Measurements from ENCODE around the gene RUNX1.

The RUNX1 gene

DNA sequence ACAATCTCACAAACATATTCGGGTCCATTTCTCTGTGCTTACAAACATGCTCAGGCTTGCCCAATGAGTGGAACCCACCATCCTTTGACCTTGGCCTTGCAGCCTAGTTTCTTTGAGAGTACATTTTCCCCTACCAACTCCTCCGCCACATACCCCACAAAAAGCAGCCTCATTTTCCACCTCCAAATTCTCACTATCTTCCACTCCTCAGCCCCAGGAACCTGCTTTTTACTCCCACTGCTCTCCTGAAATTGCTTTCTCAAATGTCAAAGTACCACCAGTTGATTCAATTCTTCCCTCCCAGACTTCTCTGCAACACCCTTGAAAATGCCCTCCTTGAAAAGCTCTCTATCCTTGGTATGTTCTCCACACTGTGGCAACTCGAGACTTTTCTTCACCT lies 103.8 kb downstream of the RUNX1 start:
- Mint-ChIP-seq H3K36me3 (ENCODE audit: low read depth) (no peaks in the 10 kb centered on the region), H3K4me3 (no peak overlapping the region), H3K9me3 (no peaks in the 10 kb centered on the region), H3K4me1 (peaks cover 41% of the 10 kb centered on the region), H3K27ac (no peak overlapping the region), H3K27me3 (ENCODE audit: low read depth) (peaks cover 14% of the 10 kb centered on the region)
- TF ChIP-seq, protein P1, sequence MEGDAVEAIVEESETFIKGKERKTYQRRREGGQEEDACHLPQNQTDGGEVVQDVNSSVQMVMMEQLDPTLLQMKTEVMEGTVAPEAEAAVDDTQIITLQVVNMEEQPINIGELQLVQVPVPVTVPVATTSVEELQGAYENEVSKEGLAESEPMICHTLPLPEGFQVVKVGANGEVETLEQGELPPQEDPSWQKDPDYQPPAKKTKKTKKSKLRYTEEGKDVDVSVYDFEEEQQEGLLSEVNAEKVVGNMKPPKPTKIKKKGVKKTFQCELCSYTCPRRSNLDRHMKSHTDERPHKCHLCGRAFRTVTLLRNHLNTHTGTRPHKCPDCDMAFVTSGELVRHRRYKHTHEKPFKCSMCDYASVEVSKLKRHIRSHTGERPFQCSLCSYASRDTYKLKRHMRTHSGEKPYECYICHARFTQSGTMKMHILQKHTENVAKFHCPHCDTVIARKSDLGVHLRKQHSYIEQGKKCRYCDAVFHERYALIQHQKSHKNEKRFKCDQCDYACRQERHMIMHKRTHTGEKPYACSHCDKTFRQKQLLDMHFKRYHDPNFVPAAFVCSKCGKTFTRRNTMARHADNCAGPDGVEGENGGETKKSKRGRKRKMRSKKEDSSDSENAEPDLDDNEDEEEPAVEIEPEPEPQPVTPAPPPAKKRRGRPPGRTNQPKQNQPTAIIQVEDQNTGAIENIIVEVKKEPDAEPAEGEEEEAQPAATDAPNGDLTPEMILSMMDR (IDR thresholded peaks at IDR 0.05; ENCODE audit: unreplicated experiment in 3 of 3) = no peak

- TF ChIP-seq, protein P1 (IDR thresholded peaks at IDR 0.05; ENCODE audit: unreplicated experiment in 3 of 3) = no peak
- H3K4me1 Mint-ChIP-seq = peaks cover 44% of the 10 kb centered on the region
- no peaks in the 10 kb centered on the region for H3K36me3 Mint-ChIP-seq (ENCODE audit: low read depth)
- H3K27me3 Mint-ChIP-seq (ENCODE audit: low read depth) = peaks cover 14% of the 10 kb centered on the region
- no peak overlapping the region for H3K27ac Mint-ChIP-seq
- no peaks in the 10 kb centered on the region for H3K9me3 Mint-ChIP-seq
- no peak overlapping the region for H3K4me3 Mint-ChIP-seq
Measured at GRCh38 chr21:34944015-34944755, 104.9 kb downstream of the RUNX1 start.

DNA sequence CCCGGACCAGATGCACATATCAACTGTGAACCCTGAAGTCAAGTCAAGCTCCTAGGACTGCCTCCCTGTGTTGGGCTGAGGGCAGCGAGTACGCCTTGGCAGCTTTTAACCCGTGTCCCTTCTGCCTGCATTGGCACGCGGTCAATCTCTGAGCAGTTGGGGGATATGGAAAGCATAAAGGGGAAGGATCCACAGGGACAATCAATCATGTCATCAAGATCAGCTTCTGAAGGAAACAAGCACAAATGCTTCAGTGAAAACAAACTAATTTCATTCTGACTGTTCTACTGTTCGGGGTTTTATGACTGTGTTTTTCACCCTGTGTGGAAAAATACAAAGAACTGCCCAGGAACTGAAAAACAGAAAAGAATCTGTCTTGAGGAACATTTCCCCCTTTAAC lies 106.2 kb downstream of the RUNX1 start:
- H3K4me3 Mint-ChIP-seq = no peak overlapping the region
- H3K36me3 Mint-ChIP-seq (ENCODE audit: low read depth) = no peaks in the 10 kb centered on the region

GRCh38 chr21:34941162-34941561 lies 107.9 kb downstream of the RUNX1 start:
- Mint-ChIP-seq H3K9me3 (no peaks in the 10 kb centered on the region), H3K4me3 (no peak overlapping the region), H3K27ac (peak overlapping the region in 2 of 3 experiments; percentile 5 to 41), H3K4me1 (peaks cover 47% of the 10 kb centered on the region), H3K36me3 (ENCODE audit: low read depth) (no peaks in the 10 kb centered on the region), H3K27me3 (ENCODE audit: low read depth) (peaks cover 14% of the 10 kb centered on the region)
- TF ChIP-seq, protein P1 (IDR thresholded peaks at IDR 0.05; ENCODE audit: unreplicated experiment in 3 of 3) = no peak

More for the DNA sequence above, 106.2 kb downstream of the RUNX1 start:
- Mint-ChIP-seq H3K9me3 (no peaks in the 10 kb centered on the region), H3K4me1 (peaks cover 56% of the 10 kb centered on the region), H3K27me3 (ENCODE audit: low read depth) (peaks cover 14% of the 10 kb centered on the region), H3K27ac (peak overlapping the region in 1 of 3 experiments; percentile 58)
- TF ChIP-seq, protein P1 (IDR thresholded peaks at IDR 0.05; ENCODE audit: unreplicated experiment in 3 of 3) = no peak

DNA sequence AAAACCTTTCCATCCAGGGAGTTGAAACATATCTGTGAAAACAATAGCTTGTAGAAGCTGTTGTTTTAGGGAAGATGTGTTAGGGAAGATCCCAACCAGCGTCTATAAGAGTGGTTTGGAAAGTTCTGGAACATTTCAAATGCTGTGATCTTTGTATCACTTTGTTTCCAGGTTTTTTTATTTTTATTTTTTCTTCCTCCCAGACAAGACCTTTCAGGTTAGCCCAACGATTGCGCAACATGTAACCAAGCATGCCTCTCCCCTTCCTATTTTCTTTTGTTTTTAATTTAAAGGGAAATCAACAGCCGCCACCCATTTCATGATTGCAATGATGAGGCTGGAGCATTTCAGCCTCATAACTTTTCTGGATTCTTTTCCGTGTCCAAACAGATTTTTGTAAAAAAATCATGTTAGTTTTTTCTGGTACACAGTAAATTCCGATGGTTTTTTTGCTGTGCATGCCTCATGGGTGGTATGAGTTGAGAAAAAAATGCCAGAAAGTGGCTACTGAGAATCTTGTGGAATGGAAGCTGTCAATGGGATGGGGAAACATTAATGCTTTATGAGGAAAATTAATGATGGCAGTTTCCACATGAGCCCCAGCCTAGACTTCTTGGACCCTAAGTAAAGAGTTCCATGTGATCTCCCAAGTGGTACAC lies 109.3 kb downstream of the RUNX1 start:
- H3K27me3 Mint-ChIP-seq (ENCODE audit: low read depth) = peaks cover 26% of the 10 kb centered on the region
- H3K4me1 Mint-ChIP-seq = peaks cover 50% of the 10 kb centered on the region
- H3K4me3 Mint-ChIP-seq = no peak overlapping the region
- H3K9me3 Mint-ChIP-seq = no peaks in the 10 kb centered on the region
- no peaks in the 10 kb centered on the region for H3K36me3 Mint-ChIP-seq (ENCODE audit: low read depth)
- TF ChIP-seq, protein P1 (IDR thresholded peaks at IDR 0.05; ENCODE audit: unreplicated experiment in 3 of 3) = no peak
- H3K27ac Mint-ChIP-seq = peak overlapping the region in 2 of 3 experiments; percentile 29 to 40
